Body of pancreas (tissue), 4 donors: ENCODE measurements around the gene BACH2.

Experiments used
- POLR2A ChIP-seq, 3 donors: fragments of 450-650 bp; IDR thresholded peaks; one replicate each; pipeline ENCODE4 v1.6.1; 2016; ENCODE audit warnings: antibody characterized with exemption in 3 of 3, mild to moderate bottlenecking in 2 of 3
- TF ChIP-seq, protein P1 (sequence below), 7 experiments: fragments of 450-650 bp in 4 of 7; fragments of 200-600 bp in 3 of 7; sonication (generic) in 3 of 7; IDR thresholded peaks; one replicate each; pipeline ENCODE4 v1.5.1; 2016 to 2019; ENCODE audit warnings: antibody characterized with exemption in 7 of 7

DNA sequence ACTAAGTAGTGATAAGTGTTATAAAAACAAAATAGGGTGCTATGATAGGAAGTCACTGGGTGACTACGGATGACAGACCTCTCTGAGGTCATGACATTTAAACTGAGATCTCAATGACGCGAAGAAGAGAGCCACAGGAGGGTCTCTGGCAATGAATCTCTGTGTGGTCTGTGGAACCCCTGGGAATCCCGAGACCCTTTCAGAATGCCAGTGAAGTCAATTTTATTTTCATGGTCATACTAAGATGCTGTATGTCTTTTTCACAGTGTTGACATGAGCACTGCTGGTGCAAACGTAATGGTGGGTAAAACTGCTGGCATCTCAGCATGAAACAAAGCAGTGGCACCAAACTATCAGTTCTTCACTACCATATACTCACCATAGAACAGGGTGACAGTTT is 247.3 kb downstream of the BACH2 start:
- TF ChIP-seq, protein P1, sequence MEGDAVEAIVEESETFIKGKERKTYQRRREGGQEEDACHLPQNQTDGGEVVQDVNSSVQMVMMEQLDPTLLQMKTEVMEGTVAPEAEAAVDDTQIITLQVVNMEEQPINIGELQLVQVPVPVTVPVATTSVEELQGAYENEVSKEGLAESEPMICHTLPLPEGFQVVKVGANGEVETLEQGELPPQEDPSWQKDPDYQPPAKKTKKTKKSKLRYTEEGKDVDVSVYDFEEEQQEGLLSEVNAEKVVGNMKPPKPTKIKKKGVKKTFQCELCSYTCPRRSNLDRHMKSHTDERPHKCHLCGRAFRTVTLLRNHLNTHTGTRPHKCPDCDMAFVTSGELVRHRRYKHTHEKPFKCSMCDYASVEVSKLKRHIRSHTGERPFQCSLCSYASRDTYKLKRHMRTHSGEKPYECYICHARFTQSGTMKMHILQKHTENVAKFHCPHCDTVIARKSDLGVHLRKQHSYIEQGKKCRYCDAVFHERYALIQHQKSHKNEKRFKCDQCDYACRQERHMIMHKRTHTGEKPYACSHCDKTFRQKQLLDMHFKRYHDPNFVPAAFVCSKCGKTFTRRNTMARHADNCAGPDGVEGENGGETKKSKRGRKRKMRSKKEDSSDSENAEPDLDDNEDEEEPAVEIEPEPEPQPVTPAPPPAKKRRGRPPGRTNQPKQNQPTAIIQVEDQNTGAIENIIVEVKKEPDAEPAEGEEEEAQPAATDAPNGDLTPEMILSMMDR (IDR thresholded peaks at IDR 0.05), result no peak
- no peak for TF ChIP-seq POLR2A (IDR thresholded peaks at IDR 0.05)
